Upper lobe of left lung (tissue), 4 donors: ENCODE measurements around the gene NRP1.

Experiments
- CTCF ChIP-seq, 6 experiments: fragments of 450-650 bp in 4 of 6; fragments of 200-600 bp in 2 of 6; sonication (generic) in 2 of 6; IDR thresholded peaks; one replicate each; pipeline ENCODE4 v1.5.1; 2016 to 2019; ENCODE audit warnings: antibody characterized with exemption in 6 of 6
- POLR2A ChIP-seq, 4 donors: fragments of 450-650 bp; IDR thresholded peaks; one replicate each; pipeline ENCODE4 v1.5.1; 2016 to 2017; ENCODE audit warnings: antibody characterized with exemption in 4 of 4, mild to moderate bottlenecking in 2 of 4
- POLR2AphosphoS5 ChIP-seq, 2 donors: sonication (generic); formaldehyde crosslinking; IDR thresholded peaks; one replicate each; pipeline ENCODE4 v1.5.1; 2017; ENCODE audit warnings: antibody characterized with exemption in 2 of 2

- TF ChIP-seq CTCF (IDR thresholded peaks at IDR 0.05) (no peak), POLR2A (IDR thresholded peaks at IDR 0.05) (no peak), POLR2AphosphoS5 (IDR thresholded peaks at IDR 0.05) (no peak)
Measured at GRCh38 chr10:33227489-33227888, 107.0 kb downstream of the NRP1 start.
